ENCODE data around the gene JPH2. TPM values are rescaled to one million over a fixed set of nuclear protein-coding genes. Genes with fewer than 3 reads are reported as not detected.
A peak's percentile ranks its signal among the peaks of the same experiment; 100 is the strongest.
"Not testable (repeated sequence)": the region's sequence is repeated elsewhere in the genome, so short reads cannot be mapped to it uniquely, and the experiment has no call there.

The JPH2 gene
- total RNA-seq, 1 experiment from 2014 or later, result 0.81 TPM

GRCh38 chr20:44234566-44235317, 47.8 kb upstream of the JPH2 start:
- ChIA-PET POLR2A (interaction anchor here (1.0 kb wide), 1 partner anchor 12 kb away, joined by 3 read pairs; no protein-coding TSS in a partner anchor), CTCF (interaction anchor here (0.6 to 2.1 kb wide), 5 partner anchors 13 to 299 kb away, joined by 3 to 6 read pairs (median 4); partner anchors contain the start of gene GDAP1L1)
- ATAC-seq (no peak), DNase-seq (ENCODE audit: low spot score) (no peak)
- no peak overlapping the region for H3K4me3 Mint-ChIP-seq
- peaks cover 11% of the 10 kb centered on the region for H3K4me1 Mint-ChIP-seq
- H3K27me3 Mint-ChIP-seq (ENCODE audit: low read depth), result no peaks in the 10 kb centered on the region
- H3K36me3 Mint-ChIP-seq, result no peaks in the 10 kb centered on the region
- no peak overlapping the region for H3K27ac Mint-ChIP-seq
- peak; percentile 97 for TF ChIP-seq GABPB1 (CRISPR knock-in tag; IDR thresholded peaks at IDR 0.05)
- no peak for TF ChIP-seq E2F5 (CRISPR knock-in tag; IDR thresholded peaks at IDR 0.05)
- H3K9me3 Mint-ChIP-seq, result peaks cover 10% of the 10 kb centered on the region

GRCh38 chr20:44233436-44234016, 46.5 kb upstream of the JPH2 start:
- DNase-seq (ENCODE audit: low spot score), result no peak
- TF ChIP-seq NFYB (CRISPR knock-in tag; conservative IDR thresholded peaks at IDR 0.05; ENCODE audit: low read depth) (peak; percentile 48; the same call in 1 of the 2 replicates), GRHL2 (CRISPR knock-in tag; IDR thresholded peaks at IDR 0.05; ENCODE audit: insufficient replicate concordance, severe bottlenecking) (no peak), USF1 (CRISPR knock-in tag; IDR thresholded peaks at IDR 0.05) (peak; percentile 50; the same call in 1 of the 2 replicates), CTCF (IDR thresholded peaks at IDR 0.05) (no peak), USF2 (CRISPR knock-in tag; IDR thresholded peaks at IDR 0.05) (peak; percentile 85), ZSCAN18 (CRISPR knock-in tag; IDR thresholded peaks at IDR 0.05) (no peak)
- POLR2A ChIA-PET, result interaction anchor here (1.3 kb wide), 1 partner anchor 23 kb away, joined by 3 read pairs; the partner anchor contains the start of gene OSER1
- Mint-ChIP-seq H3K4me3 (no peak overlapping the region), H3K36me3 (no peaks in the 10 kb centered on the region), H3K9me3 (peaks cover 1% of the 10 kb centered on the region), H3K27ac (no peak overlapping the region), H3K4me1 (peaks cover 15% of the 10 kb centered on the region), H3K27me3 (ENCODE audit: low read depth) (no peaks in the 10 kb centered on the region)
- ATAC-seq, result peak; percentile 46
- CTCF ChIA-PET, result interaction anchor here (1.2 to 6.2 kb wide), 4 partner anchors 10 to 155 kb away, joined by 3 to 45 read pairs (median 10); no protein-coding TSS in a partner anchor

- H3K36me3 Mint-ChIP-seq; DNase-seq (ENCODE audit: low spot score); H3K4me3 Mint-ChIP-seq; H3K27ac Mint-ChIP-seq; ATAC-seq; H3K9me3 Mint-ChIP-seq; H3K27me3 Mint-ChIP-seq (ENCODE audit: low read depth): not testable (repeated sequence)
- ChIA-PET POLR2A (interaction anchor here (1.3 kb wide), 1 partner anchor 22 kb away, joined by 3 read pairs; the partner anchor contains the start of gene OSER1), CTCF (interaction anchor here (1.1 to 6.2 kb wide), 7 partner anchors 9 to 156 kb away, joined by 3 to 45 read pairs (median 9); partner anchors contain the start of gene FITM2)
- H3K4me1 Mint-ChIP-seq, result peaks cover 19% of the 10 kb centered on the region
- peak; percentile 99 for TF ChIP-seq HMGA2 (CRISPR knock-in tag; IDR thresholded peaks at IDR 0.05)
Observed at GRCh38 chr20:44232469-44232856, 45.5 kb upstream of the JPH2 start.

All from WTC11 (cell line).